ENCODE results near the gene XRCC6. TPM values are rescaled to one million over a fixed set of nuclear protein-coding genes. Genes with fewer than 3 reads are reported as not detected.
A peak's percentile ranks its signal among the peaks of the same experiment; 100 is the strongest.
"Not testable (repeated sequence)": the region's sequence is repeated elsewhere in the genome, so short reads cannot be mapped to it uniquely, and the experiment has no call there.

Gene XRCC6
- 435 TPM for polyA plus RNA-seq (2013, experiment 1 of 2)
- polyA plus RNA-seq (2013, experiment 2 of 2) = 410 TPM

DNA sequence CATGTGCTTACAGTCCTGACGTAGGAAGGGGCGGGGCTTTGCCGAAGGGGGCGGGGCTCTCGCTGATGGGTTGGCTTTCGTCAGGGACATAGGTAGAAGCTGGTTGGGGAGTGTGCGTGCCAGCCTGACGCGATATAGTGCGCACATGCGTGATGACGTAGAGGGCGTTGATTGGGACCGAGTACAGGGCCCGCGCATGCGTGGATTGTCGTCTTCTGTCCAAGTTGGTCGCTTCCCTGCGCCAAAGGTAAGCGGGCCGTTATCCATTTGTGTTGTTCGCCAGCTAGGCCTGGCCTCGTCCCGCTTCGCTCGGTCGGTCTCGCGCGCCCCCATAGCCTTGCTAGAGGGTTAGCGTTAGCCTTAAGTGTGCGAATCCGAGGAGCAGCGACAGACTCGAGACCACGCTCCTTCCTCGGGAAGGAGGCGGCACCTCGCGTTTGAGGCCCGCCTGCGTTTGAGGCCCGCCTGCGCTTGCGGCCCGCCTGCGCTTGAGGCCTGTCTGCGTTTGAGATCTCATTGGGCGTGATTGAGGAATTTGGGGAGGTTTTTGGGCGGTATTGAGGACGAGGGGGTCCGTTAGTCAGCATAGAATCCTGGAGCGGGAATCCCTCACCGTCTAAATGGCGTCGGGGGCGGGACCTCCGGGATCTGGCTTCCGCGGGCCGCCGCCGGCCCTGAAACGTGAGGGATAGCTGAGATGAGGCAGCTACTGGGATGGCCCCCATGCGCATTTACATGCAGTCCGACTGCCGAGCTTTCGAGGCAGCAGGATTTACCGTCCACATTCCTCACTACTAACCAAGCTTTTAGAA lies at the start of gene XRCC6:
Gene XRCC6, plus strand, starts transcription at position 197 of the 812 bp plus-strand sequence. CDS start 710 bp downstream, outside the sequence.
- peaks cover 40% of the 10 kb centered on the region for H3K36me3 ChIP-seq (ENCODE audit: control insufficient read depth, insufficient read depth, low read length)

GRCh38 chr22:41571786-41572185 lies 49.3 kb upstream of the XRCC6 start:
- no peaks in the 10 kb centered on the region for H3K9me3 ChIP-seq (ENCODE audit: control insufficient read depth, low read length)
- WGBS, 2 experiments (ENCODE audit: insufficient coverage in 2 of 2) = 90 to 93% methylated on average over 11 to 14 of the region's 14 CpGs

More for the DNA sequence above, at the start of gene XRCC6:
- H3K4me3 ChIP-seq (ENCODE audit: extremely low read depth, insufficient read depth, low read length, poor library complexity, severe bottlenecking) = peak within 1 kb of the TSS; percentile 95
- peak within 1 kb of the TSS; percentile 99 for H3K27ac ChIP-seq (ENCODE audit: low read depth, low read length, severe bottlenecking)
- H3K4me1 ChIP-seq (ENCODE audit: control insufficient read depth, insufficient read depth, low read length, poor library complexity, severe bottlenecking) = peaks cover 18% of the 10 kb centered on the region
- no peaks in the 10 kb centered on the region for H3K9me3 ChIP-seq (ENCODE audit: control insufficient read depth, low read length)
- WGBS, 2 experiments (ENCODE audit: insufficient coverage in 2 of 2) = 0% methylated on average over 59 to 62 of the region's 70 CpGs

DNA sequence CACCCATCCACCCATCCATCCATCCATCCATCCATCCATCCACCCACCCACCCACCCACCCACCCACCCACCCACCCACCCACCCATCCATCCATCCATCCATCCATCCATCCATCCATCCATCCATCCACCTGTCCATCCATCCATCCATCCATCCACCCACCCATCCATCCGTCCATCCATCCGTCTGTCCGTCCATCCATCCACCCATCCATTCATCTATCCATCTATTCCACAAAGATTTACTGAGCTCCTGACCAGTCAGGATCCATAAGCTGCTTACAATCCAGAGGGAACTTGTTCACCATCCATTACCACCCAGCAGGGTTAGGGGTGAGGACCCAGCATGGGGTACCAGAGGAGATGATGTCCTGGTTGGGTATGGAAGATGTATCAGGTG lies 48.8 kb upstream of the XRCC6 start:
- H3K27ac ChIP-seq (ENCODE audit: low read depth, low read length, severe bottlenecking); H3K4me1 ChIP-seq (ENCODE audit: control insufficient read depth, insufficient read depth, low read length, poor library complexity, severe bottlenecking); H3K4me3 ChIP-seq (ENCODE audit: extremely low read depth, insufficient read depth, low read length, poor library complexity, severe bottlenecking); H3K9me3 ChIP-seq (ENCODE audit: control insufficient read depth, low read length): not testable (repeated sequence)
- peaks cover 11% of the 10 kb centered on the region for H3K36me3 ChIP-seq (ENCODE audit: control insufficient read depth, insufficient read depth, low read length)
- 90 to 96% methylated on average over 3 of the region's 3 CpGs for WGBS, 2 experiments (ENCODE audit: insufficient coverage in 2 of 2)

More at GRCh38 chr22:41571786-41572185, 49.3 kb upstream of the XRCC6 start:
- Histone ChIP-seq H3K4me3 (ENCODE audit: extremely low read depth, insufficient read depth, low read length, poor library complexity, severe bottlenecking) (no peak overlapping the region), H3K36me3 (ENCODE audit: control insufficient read depth, insufficient read depth, low read length) (peaks cover 11% of the 10 kb centered on the region), H3K27ac (ENCODE audit: low read depth, low read length, severe bottlenecking) (no peak overlapping the region), H3K4me1 (ENCODE audit: control insufficient read depth, insufficient read depth, low read length, poor library complexity, severe bottlenecking) (peaks cover 4% of the 10 kb centered on the region)

DNA sequence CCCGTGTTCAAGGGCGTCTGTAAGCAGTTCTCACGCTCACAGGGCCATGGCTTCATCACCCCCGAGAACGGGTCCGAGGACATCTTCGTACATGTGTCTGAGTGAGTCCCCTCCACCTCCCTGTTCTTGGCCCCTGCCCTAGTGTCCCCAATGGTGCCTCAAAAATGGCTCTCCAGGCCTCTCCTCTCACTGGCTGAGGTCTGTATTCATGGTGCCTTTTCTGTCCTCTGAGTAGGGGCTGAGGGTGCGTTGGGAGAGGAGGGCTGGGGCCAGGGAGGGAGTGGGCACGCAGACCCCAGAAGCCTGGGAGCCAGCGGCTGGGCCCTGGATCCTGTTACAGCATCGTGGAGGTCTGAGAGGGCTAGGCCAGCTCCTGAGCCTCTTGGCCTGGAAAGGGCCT lies 47.4 kb upstream of the XRCC6 start:
- Histone ChIP-seq H3K4me3 (ENCODE audit: extremely low read depth, insufficient read depth, low read length, poor library complexity, severe bottlenecking) (no peak overlapping the region), H3K36me3 (ENCODE audit: control insufficient read depth, insufficient read depth, low read length) (peaks cover 15% of the 10 kb centered on the region), H3K27ac (ENCODE audit: low read depth, low read length, severe bottlenecking) (no peak overlapping the region), H3K9me3 (ENCODE audit: control insufficient read depth, low read length) (no peaks in the 10 kb centered on the region), H3K4me1 (ENCODE audit: control insufficient read depth, insufficient read depth, low read length, poor library complexity, severe bottlenecking) (peaks cover 1% of the 10 kb centered on the region)
- WGBS, 2 experiments (ENCODE audit: insufficient coverage in 2 of 2) = 95 to 96% methylated on average over 11 of the region's 11 CpGs

- Histone ChIP-seq H3K4me1 (ENCODE audit: control insufficient read depth, insufficient read depth, low read length, poor library complexity, severe bottlenecking) (no peaks in the 10 kb centered on the region), H3K27ac (ENCODE audit: low read depth, low read length, severe bottlenecking) (no peak overlapping the region), H3K4me3 (ENCODE audit: extremely low read depth, insufficient read depth, low read length, poor library complexity, severe bottlenecking) (no peak overlapping the region), H3K36me3 (ENCODE audit: control insufficient read depth, insufficient read depth, low read length) (peaks cover 25% of the 10 kb centered on the region), H3K9me3 (ENCODE audit: control insufficient read depth, low read length) (no peaks in the 10 kb centered on the region)
- WGBS, 2 experiments (ENCODE audit: insufficient coverage in 2 of 2) = 95% methylated on average over 23 to 26 of the region's 26 CpGs
Observed at GRCh38 chr22:41574847-41575381, 46.2 kb upstream of the XRCC6 start.

DNA sequence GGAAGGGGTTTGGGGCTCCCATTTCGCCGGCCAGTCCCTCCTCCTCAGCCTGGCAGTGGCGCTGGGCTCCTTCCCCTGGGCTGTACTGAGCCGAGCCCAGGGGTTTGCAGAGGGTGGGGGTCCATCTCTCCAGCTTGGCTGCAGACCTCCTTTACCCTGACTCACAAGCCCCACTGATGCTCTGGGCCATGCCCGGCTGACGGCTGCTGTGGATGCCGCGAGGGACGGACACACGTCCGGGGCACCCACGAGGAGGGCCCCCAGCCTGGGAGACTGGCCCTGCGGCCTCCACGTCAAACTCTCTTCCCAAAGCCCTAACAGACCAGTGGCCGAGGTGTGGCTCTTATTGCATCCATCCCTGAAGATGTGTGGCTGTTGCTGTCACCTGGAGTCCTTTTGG lies 45.6 kb upstream of the XRCC6 start:
- Histone ChIP-seq H3K4me1 (ENCODE audit: control insufficient read depth, insufficient read depth, low read length, poor library complexity, severe bottlenecking) (no peaks in the 10 kb centered on the region), H3K4me3 (ENCODE audit: extremely low read depth, insufficient read depth, low read length, poor library complexity, severe bottlenecking) (no peak overlapping the region), H3K27ac (ENCODE audit: low read depth, low read length, severe bottlenecking) (no peak overlapping the region), H3K9me3 (ENCODE audit: control insufficient read depth, low read length) (no peaks in the 10 kb centered on the region), H3K36me3 (ENCODE audit: control insufficient read depth, insufficient read depth, low read length) (peaks cover 28% of the 10 kb centered on the region)
- WGBS, 2 experiments (ENCODE audit: insufficient coverage in 2 of 2) = 95 to 96% methylated on average over 11 of the region's 15 CpGs

GRCh38 chr22:41576877-41577276 lies 44.2 kb upstream of the XRCC6 start:
- Histone ChIP-seq H3K4me1 (ENCODE audit: control insufficient read depth, insufficient read depth, low read length, poor library complexity, severe bottlenecking) (no peaks in the 10 kb centered on the region), H3K9me3 (ENCODE audit: control insufficient read depth, low read length) (no peaks in the 10 kb centered on the region), H3K36me3 (ENCODE audit: control insufficient read depth, insufficient read depth, low read length) (peaks cover 28% of the 10 kb centered on the region), H3K27ac (ENCODE audit: low read depth, low read length, severe bottlenecking) (no peak overlapping the region), H3K4me3 (ENCODE audit: extremely low read depth, insufficient read depth, low read length, poor library complexity, severe bottlenecking) (no peak overlapping the region)
- 54 to 58% methylated on average over 7 to 9 of the region's 9 CpGs for WGBS, 2 experiments (ENCODE audit: insufficient coverage in 2 of 2)

DNA sequence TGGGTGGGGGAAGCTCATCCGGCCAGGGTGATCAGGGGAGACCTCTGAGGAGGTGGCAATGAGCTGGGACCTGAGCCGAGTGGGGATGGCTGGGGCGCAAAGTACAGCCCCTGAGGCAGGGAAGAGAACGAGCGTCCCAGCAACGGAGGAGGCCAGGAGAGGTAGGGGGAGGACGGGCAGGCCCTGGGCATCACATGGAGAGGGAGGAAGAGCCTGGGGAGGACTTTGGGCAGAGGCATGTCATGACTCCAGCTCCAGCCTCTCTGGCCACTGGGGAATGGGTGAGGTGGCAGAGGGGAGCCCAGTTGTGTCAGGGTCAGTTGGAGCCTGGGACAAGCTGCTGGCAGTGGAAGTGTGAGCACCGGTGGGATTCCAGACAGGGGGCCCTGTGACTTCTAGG lies 43.0 kb upstream of the XRCC6 start:
- Histone ChIP-seq H3K4me1 (ENCODE audit: control insufficient read depth, insufficient read depth, low read length, poor library complexity, severe bottlenecking) (no peaks in the 10 kb centered on the region), H3K36me3 (ENCODE audit: control insufficient read depth, insufficient read depth, low read length) (peaks cover 28% of the 10 kb centered on the region), H3K9me3 (ENCODE audit: control insufficient read depth, low read length) (no peaks in the 10 kb centered on the region), H3K4me3 (ENCODE audit: extremely low read depth, insufficient read depth, low read length, poor library complexity, severe bottlenecking) (no peak overlapping the region), H3K27ac (ENCODE audit: low read depth, low read length, severe bottlenecking) (no peak overlapping the region)
- WGBS, 2 experiments (ENCODE audit: insufficient coverage in 2 of 2) = 90 to 97% methylated on average over 7 to 8 of the region's 8 CpGs

GRCh38 chr22:41578818-41579217 lies 42.3 kb upstream of the XRCC6 start:
- H3K4me1 ChIP-seq (ENCODE audit: control insufficient read depth, insufficient read depth, low read length, poor library complexity, severe bottlenecking) = no peaks in the 10 kb centered on the region
- H3K9me3 ChIP-seq (ENCODE audit: control insufficient read depth, low read length) = no peaks in the 10 kb centered on the region
- 91 to 100% methylated on average over 7 to 9 of the region's 9 CpGs for WGBS, 2 experiments (ENCODE audit: insufficient coverage in 2 of 2)
- no peak overlapping the region for H3K27ac ChIP-seq (ENCODE audit: low read depth, low read length, severe bottlenecking)
- no peak overlapping the region for H3K4me3 ChIP-seq (ENCODE audit: extremely low read depth, insufficient read depth, low read length, poor library complexity, severe bottlenecking)
- H3K36me3 ChIP-seq (ENCODE audit: control insufficient read depth, insufficient read depth, low read length) = peaks cover 34% of the 10 kb centered on the region

- Histone ChIP-seq H3K9me3 (ENCODE audit: control insufficient read depth, low read length) (no peaks in the 10 kb centered on the region), H3K4me3 (ENCODE audit: extremely low read depth, insufficient read depth, low read length, poor library complexity, severe bottlenecking) (no peak overlapping the region), H3K36me3 (ENCODE audit: control insufficient read depth, insufficient read depth, low read length) (peaks cover 39% of the 10 kb centered on the region), H3K27ac (ENCODE audit: low read depth, low read length, severe bottlenecking) (no peak overlapping the region), H3K4me1 (ENCODE audit: control insufficient read depth, insufficient read depth, low read length, poor library complexity, severe bottlenecking) (no peaks in the 10 kb centered on the region)
- WGBS, 2 experiments (ENCODE audit: insufficient coverage in 2 of 2) = 88 to 89% methylated on average over 10 to 12 of the region's 12 CpGs
Observed at GRCh38 chr22:41579297-41579996, 41.6 kb upstream of the XRCC6 start.

Data from mesodermal cell (in vitro differentiated cells).